Fibroblast of skin of left quadriceps (primary cell): ENCODE results near the gene MCTP1.

Experiments used
- DNase-seq, 2 experiments: peaks; one replicate each; pipeline ENCODE4 v3.0.0-alpha.2; 2013; ENCODE audit warnings: low read depth in 2 of 2

The MCTP1 gene

GRCh38 chr5:95114305-95114704 is 170.6 kb downstream of the MCTP1 start:
- no peak for DNase-seq

DNA sequence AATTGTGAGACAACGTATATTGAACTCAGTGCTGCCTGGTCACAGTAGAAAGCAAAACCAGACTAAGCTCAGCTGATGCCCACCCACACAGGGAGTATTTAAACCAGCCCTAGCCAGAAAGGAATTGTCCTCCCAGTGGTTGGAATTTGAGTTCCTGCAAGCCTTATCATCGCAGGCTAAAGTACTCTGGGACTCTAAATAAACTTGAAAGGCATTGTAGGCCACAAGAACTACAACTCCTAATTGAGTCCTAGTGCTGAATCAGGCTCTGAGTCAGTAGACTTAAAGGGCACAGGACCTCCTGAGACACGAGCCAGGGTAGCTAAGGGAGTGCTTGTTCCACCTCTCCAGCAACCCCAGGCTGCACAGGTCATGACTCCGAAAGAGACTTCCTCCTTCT is 171.4 kb downstream of the MCTP1 start:
- peak; percentile 4 to 7 for DNase-seq

- DNase-seq: no peak
Measured at GRCh38 chr5:95111141-95111540, 173.8 kb downstream of the MCTP1 start.

DNA sequence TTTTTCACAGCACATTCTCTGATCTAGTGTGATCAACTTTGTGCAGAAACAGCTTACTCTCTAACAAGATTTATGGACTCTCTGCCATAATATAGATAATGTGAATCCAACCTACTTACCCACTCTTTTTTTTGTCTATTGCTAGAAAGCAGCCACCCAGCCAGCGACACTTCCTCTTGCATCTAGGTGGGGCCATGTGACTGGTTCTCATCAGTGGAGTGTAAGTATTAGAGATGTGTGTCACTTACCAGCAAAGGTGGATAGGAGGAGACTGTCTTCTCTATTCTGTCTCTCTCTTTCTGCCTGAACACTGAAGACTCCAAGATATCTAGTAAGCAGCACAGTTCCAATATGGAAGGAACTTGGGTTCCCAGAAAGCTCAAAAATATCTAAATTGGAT is 174.8 kb downstream of the MCTP1 start:
- no peak for DNase-seq

DNA sequence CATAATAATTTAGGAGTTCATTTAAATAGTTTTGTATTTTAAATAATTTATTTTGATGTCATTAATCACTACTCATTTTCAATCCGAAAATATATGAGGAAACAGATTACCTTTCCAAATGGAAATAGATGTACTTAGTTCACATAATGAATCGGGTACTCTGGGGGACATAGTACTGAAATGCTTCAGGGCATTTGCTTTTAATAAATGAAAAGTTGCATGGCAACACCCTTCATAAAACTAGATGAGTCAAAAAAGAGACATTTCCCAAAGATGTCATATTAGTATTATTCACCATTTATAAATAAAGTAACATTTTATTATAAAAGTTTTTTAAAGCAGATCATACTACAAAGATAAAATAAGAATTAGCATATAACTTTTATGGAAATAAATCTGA is 177.8 kb downstream of the MCTP1 start:
- no peak for DNase-seq

GRCh38 chr5:95105638-95106037 is 179.3 kb downstream of the MCTP1 start:
- no peak for DNase-seq

DNA sequence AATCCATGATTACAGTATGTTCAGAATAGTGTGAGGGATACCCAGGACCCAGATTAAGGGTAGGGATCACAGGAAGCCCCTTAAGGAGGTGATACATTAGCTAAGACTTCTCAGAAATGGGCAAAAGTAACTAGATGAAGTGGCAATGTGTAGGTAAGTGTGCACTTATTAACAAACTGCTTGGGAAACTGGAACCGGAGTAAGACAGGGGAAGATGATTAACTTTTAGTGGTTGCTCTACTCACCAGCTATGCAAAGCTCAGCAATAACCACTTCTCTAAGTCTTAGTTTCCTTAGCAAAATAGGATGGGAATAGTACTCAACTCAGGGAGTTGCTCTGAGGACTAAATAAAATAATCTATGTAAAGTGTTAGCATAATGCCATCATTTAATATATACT is 182.2 kb downstream of the MCTP1 start:
- DNase-seq: no peak

GRCh38 chr5:95102080-95102479 is 182.8 kb downstream of the MCTP1 start:
- no peak for DNase-seq

GRCh38 chr5:95100551-95100950 is 184.3 kb downstream of the MCTP1 start:
- no peak for DNase-seq

- no peak for DNase-seq
Measured at GRCh38 chr5:95098012-95098411, 186.9 kb downstream of the MCTP1 start.

DNA sequence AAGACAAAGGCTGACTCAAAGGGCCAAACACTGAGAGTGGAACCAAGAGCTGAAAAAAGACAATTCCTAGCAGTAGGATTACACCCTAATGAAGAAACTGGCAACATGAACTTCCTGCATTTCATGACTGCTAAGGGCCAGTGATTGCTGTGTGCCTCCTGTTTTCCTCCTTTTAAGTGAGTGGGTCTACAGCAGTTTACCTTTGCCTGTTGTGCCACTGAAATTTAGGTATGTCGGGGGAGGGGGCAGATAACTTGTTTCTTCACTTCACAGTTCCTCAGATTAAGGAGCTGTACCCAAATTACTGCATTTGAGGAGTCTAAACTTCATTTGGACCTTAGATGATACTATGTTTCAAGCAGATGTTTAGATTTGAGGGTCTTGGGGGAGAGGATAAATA is 191.7 kb downstream of the MCTP1 start:
- no peak for DNase-seq

DNA sequence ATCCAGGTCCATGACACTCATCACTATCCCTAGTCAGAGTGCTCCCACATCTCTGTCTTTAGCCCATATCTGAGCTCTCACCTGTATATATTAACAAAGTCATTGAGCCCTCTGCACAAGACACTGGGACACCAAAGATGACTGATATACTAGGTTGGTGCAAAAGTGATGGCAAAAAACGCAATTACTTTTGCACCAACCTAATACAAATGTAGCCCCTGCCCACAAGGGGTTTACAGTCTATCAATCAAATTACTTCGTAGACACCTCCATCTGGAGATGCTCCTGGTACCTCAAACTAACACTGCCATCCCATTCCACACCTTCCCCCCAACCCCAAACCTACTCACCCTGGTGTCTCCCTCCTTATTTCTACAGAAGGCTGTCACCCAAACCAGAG is 194.1 kb downstream of the MCTP1 start:
- no peak for DNase-seq

DNA sequence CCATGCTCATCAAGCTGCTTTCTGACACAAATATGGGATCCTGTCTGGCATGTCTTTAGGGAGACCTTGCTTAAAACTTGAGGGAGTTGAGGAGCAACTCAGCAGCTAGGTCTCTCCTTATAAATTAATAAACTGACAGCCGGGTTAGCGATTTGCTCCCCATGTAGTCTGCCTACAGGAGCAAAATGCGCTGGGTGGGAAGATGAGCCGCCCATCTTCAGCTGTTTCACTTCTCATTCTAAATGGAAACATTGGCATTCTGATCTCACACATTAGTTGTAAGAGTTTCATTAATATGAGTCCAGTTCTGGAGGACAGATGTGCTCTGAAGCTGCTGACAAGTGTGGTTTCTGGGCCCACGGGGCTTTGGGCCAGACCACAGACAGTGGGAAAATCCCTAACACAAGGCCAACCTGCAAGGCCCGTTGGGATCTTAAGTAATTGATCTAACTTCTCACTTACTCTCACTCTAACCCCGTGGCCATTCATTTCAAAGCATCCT is 197.0 kb downstream of the MCTP1 start:
- peak; percentile 21 to 23 for DNase-seq

DNA sequence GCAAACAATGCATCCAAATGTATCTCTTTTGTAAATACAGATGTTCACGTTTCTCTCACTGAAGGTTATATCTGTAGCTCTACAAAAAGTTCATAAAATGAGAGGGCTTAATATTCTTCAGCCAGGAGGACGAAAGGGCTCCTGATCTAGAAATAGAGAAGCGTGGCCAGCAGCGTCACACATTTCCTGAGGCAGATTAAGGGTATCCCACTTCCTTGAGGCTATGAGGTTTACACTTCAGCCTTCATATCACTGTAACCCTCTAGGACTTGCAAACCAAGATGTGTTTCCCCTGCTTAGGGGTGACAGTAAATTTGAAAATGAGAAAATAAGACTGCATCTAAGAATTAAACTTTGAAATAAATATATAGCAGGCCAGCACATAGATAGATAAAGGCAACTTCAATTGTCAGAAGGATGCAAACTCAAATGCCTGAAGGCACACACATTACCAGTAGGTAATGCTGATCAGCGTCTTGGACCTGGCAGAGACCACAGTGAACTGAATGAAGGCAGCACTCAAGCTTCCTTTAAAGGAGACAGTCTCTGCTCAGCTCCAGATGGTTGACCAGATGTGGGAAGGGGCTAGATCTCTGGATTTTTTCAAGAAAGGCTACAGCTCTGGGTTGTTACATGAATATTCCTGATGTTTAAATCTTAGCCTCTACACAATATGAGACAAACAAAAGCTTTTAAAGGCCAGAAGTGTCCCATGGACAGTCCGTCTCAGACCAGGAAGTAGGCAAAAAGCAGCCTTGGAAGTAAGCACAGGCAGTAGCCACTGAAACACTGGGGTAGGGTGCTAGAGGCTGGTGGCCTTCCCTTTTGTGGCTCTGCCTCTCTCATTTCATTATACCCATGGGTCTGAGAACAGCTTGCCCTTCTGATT is 197.7 kb downstream of the MCTP1 start:
- DNase-seq: no peak

GRCh38 chr5:95084757-95085156 is 200.1 kb downstream of the MCTP1 start:
- no peak for DNase-seq

DNA sequence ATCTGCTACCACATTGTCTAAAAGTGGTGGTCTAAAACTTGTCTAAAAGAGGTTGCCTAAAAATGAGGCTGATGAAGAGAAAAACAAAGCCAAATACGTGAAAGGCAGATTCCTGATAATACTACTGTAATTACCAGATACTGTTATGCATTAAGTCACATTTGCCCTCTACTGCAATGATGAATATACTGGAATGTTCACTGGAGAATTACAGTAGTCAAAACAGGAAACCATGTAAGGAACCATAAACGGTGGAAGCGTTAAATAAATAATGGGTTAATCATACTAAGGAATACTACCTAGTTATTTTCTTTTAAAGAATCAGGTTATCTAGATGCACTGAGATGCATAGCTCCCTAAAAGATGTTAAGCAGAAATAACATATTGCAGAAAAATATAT is 201.3 kb downstream of the MCTP1 start:
- no peak for DNase-seq

- DNase-seq: peak in 1 of 2 experiments; percentile 3
Measured at GRCh38 chr5:95081982-95082381, 202.9 kb downstream of the MCTP1 start.

GRCh38 chr5:95081500-95081960 is 203.4 kb downstream of the MCTP1 start:
- peak; percentile 51 to 52 for DNase-seq

GRCh38 chr5:95080441-95080840 is 204.5 kb downstream of the MCTP1 start:
- DNase-seq: no peak

- no peak for DNase-seq
Measured at GRCh38 chr5:95080030-95080429, 204.9 kb downstream of the MCTP1 start.

DNA sequence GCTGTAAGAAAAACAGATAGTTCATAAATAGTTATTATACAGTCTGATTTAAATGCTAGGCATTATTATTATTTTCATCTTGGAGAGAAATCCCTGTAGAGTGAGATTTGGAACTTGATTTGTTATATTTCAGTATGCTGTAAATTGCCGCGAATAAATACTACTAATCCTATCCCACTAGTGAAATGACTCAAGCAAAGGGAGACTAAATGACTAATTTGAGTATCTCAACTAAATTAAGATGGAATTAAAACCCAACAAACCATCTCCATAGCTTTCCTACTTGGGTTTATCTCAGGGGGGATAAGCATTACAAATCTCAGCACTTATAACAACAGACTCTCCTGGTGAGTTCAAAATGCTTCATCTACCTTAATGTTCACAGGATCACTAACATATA is 206.0 kb downstream of the MCTP1 start:
- no peak for DNase-seq

GRCh38 chr5:95076395-95077185 is 208.3 kb downstream of the MCTP1 start:
- no peak for DNase-seq

GRCh38 chr5:95075111-95075510 is 209.8 kb downstream of the MCTP1 start:
- no peak for DNase-seq
